SK-N-SH treated with all-trans-retinoic acid at 6 μM for 48 hours (cell line): Measurements from ENCODE around the gene SLK.

Experiments
- BACH2 ChIP-seq: fragments of 250-450 bp; sonication (Bioruptor Pico); IDR thresholded peaks from 2 replicates; pipeline ENCODE4 v1.9.0; 2021; ENCODE audit warnings: mild to moderate bottlenecking, borderline replicate concordance
- GLIS3 ChIP-seq: fragments of 250-450 bp; sonication (Bioruptor Pico); IDR thresholded peaks from 2 replicates; pipeline ENCODE4 v1.5.0; 2020; ENCODE audit warnings: mild to moderate bottlenecking, moderate library complexity
- ZC3H10 ChIP-seq: fragments of 250-450 bp; sonication (Bioruptor Pico); IDR thresholded peaks from 2 replicates; pipeline ENCODE4 v1.5.1; 2021; ENCODE audit warnings: mild to moderate bottlenecking, moderate library complexity
- ZFP3 ChIP-seq: fragments of 250-450 bp; sonication (Bioruptor Pico); IDR thresholded peaks from 2 replicates; pipeline ENCODE4 v1.5.0; 2020; ENCODE audit warnings: mild to moderate bottlenecking, moderate library complexity
- TF ChIP-seq, protein P1 (sequence below): fragments of 250-450 bp; sonication (Bioruptor Pico); IDR thresholded peaks from 2 replicates; pipeline ENCODE4 v1.8.0; 2020; ENCODE audit warnings: mild to moderate bottlenecking, moderate library complexity, borderline replicate concordance

DNA sequence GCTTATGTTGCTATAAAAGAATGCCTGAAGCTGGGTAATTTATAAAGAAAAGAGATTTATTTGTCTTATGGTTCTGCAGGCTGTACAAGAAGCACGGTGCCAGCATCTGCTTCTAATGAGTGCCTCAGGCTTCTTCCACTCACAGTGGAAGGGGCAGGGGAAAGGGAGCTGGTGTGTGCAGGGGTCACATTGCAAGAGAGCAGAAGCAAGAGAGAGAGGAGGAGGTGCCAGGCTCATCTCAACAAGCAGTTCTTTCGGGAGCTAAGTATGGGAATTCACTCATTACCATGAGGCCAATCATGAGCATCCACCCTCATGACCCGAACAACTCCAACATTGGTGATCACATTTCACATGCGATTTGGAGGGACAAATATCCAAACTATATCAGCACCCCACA is 17.2 kb upstream of the SLK start:
- TF ChIP-seq ZFP3 (CRISPR knock-in tag) (no peak), BACH2 (no peak), GLIS3 (CRISPR knock-in tag) (no peak), ZC3H10 (CRISPR knock-in tag) (no peak)
- TF ChIP-seq, protein P1, sequence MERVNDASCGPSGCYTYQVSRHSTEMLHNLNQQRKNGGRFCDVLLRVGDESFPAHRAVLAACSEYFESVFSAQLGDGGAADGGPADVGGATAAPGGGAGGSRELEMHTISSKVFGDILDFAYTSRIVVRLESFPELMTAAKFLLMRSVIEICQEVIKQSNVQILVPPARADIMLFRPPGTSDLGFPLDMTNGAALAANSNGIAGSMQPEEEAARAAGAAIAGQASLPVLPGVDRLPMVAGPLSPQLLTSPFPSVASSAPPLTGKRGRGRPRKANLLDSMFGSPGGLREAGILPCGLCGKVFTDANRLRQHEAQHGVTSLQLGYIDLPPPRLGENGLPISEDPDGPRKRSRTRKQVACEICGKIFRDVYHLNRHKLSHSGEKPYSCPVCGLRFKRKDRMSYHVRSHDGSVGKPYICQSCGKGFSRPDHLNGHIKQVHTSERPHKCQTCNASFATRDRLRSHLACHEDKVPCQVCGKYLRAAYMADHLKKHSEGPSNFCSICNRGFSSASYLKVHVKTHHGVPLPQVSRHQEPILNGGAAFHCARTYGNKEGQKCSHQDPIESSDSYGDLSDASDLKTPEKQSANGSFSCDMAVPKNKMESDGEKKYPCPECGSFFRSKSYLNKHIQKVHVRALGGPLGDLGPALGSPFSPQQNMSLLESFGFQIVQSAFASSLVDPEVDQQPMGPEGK: no peak
